ENCODE results near the gene MIPOL1. TPM values are rescaled to one million over a fixed set of nuclear protein-coding genes. Genes with fewer than 3 reads are reported as not detected.
A peak's percentile ranks its signal among the peaks of the same experiment; 100 is the strongest.

Gene MIPOL1
- total RNA-seq, 1 experiment from 2014 or later: 18.7 TPM

- no peak overlapping the region for H3K4me3 Mint-ChIP-seq (ENCODE audit: unreplicated experiment)
- Histone ChIP-seq H3K9me3 (no peaks in the 10 kb centered on the region), H3K4me3 (ENCODE audit: low read depth, low read length) (no peak overlapping the region), H3K36me3 (ENCODE audit: control insufficient read depth, insufficient read depth, low read length) (no peaks in the 10 kb centered on the region), H3K27me3 (replicated peaks; ENCODE audit: control insufficient read depth, insufficient read depth, low read length) (no peaks in the 10 kb centered on the region), H3K4me1 (peaks cover 49% of the 10 kb centered on the region)
- intact Hi-C loops (cut with micrococcal nuclease; ENCODE audit: unreplicated experiment): loop anchor here (1.0 to 5.0 kb wide), 2 partner anchors 160 to 313 kb away; no protein-coding TSS in a partner anchor
- no peak for DNase-seq
- ChIA-PET POLR2A (no interaction called here), CTCF (no interaction called here)
- no TSS peak for BruUV-seq (replicated peaks)
- no peaks in the 10 kb centered on the region for H3K27me3 Mint-ChIP-seq (ENCODE audit: insufficient read depth, unreplicated experiment)
- H3K27ac Mint-ChIP-seq (ENCODE audit: unreplicated experiment): no peak overlapping the region
- H3K4me1 Mint-ChIP-seq (ENCODE audit: low read depth, unreplicated experiment): peaks cover 18% of the 10 kb centered on the region
- peaks cover 5% of the 10 kb centered on the region for H3K36me3 Mint-ChIP-seq (ENCODE audit: insufficient read depth, unreplicated experiment)
- no peaks in the 10 kb centered on the region for H3K9me3 Mint-ChIP-seq (ENCODE audit: unreplicated experiment)
- no peak for TF ChIP-seq CTCF (IDR thresholded peaks at IDR 0.05; ENCODE audit: insufficient read depth in 1 of 2, low read depth in 1 of 2, low read length in 1 of 2, severe bottlenecking in 1 of 2, unreplicated experiment in 1 of 2)
Observed at GRCh38 chr14:37252434-37252833, 54.7 kb downstream of the MIPOL1 start.

- Mint-ChIP-seq H3K4me3 (ENCODE audit: unreplicated experiment) (no peak overlapping the region), H3K4me1 (ENCODE audit: low read depth, unreplicated experiment) (peaks cover 18% of the 10 kb centered on the region), H3K27ac (ENCODE audit: unreplicated experiment) (no peak overlapping the region), H3K9me3 (ENCODE audit: unreplicated experiment) (no peaks in the 10 kb centered on the region), H3K27me3 (ENCODE audit: insufficient read depth, unreplicated experiment) (no peaks in the 10 kb centered on the region), H3K36me3 (ENCODE audit: insufficient read depth, unreplicated experiment) (peaks cover 5% of the 10 kb centered on the region)
- Histone ChIP-seq H3K4me3 (ENCODE audit: low read depth, low read length) (no peak overlapping the region), H3K27me3 (replicated peaks; ENCODE audit: control insufficient read depth, insufficient read depth, low read length) (no peaks in the 10 kb centered on the region), H3K4me1 (peaks cover 35% of the 10 kb centered on the region), H3K36me3 (ENCODE audit: control insufficient read depth, insufficient read depth, low read length) (no peaks in the 10 kb centered on the region), H3K9me3 (no peaks in the 10 kb centered on the region)
- no TSS peak for BruUV-seq (replicated peaks)
- intact Hi-C loops (cut with micrococcal nuclease; ENCODE audit: unreplicated experiment): loop anchor here (5.0 kb wide), 1 partner anchor 158 kb away; no protein-coding TSS in a partner anchor
- ChIA-PET POLR2A (no interaction called here), CTCF (no interaction called here)
- no peak for TF ChIP-seq CTCF (IDR thresholded peaks at IDR 0.05; ENCODE audit: insufficient read depth in 1 of 2, low read depth in 1 of 2, low read length in 1 of 2, severe bottlenecking in 1 of 2, unreplicated experiment in 1 of 2)
- DNase-seq: no peak
Observed at GRCh38 chr14:37253905-37254304, 56.2 kb downstream of the MIPOL1 start.

GRCh38 chr14:37254411-37254947 lies 56.7 kb downstream of the MIPOL1 start:
- ChIA-PET POLR2A (no interaction called here), CTCF (no interaction called here)
- Mint-ChIP-seq H3K9me3 (ENCODE audit: unreplicated experiment) (no peaks in the 10 kb centered on the region), H3K36me3 (ENCODE audit: insufficient read depth, unreplicated experiment) (peaks cover 5% of the 10 kb centered on the region), H3K27me3 (ENCODE audit: insufficient read depth, unreplicated experiment) (no peaks in the 10 kb centered on the region), H3K4me1 (ENCODE audit: low read depth, unreplicated experiment) (peaks cover 18% of the 10 kb centered on the region), H3K4me3 (ENCODE audit: unreplicated experiment) (peak overlapping the region; percentile 19), H3K27ac (ENCODE audit: unreplicated experiment) (peak overlapping the region; percentile 39)
- Histone ChIP-seq H3K36me3 (ENCODE audit: control insufficient read depth, insufficient read depth, low read length) (no peaks in the 10 kb centered on the region), H3K4me1 (peaks cover 29% of the 10 kb centered on the region), H3K9me3 (no peaks in the 10 kb centered on the region), H3K27me3 (replicated peaks; ENCODE audit: control insufficient read depth, insufficient read depth, low read length) (no peaks in the 10 kb centered on the region), H3K4me3 (ENCODE audit: low read depth, low read length) (no peak overlapping the region)
- intact Hi-C loops (cut with micrococcal nuclease; ENCODE audit: unreplicated experiment): loop anchor here (5.0 kb wide), 1 partner anchor 158 kb away; no protein-coding TSS in a partner anchor
- BruUV-seq (replicated peaks): no TSS peak
- DNase-seq: no peak
- TF ChIP-seq CTCF (IDR thresholded peaks at IDR 0.05; ENCODE audit: insufficient read depth in 1 of 2, low read depth in 1 of 2, low read length in 1 of 2, severe bottlenecking in 1 of 2, unreplicated experiment in 1 of 2): no peak
